ENCODE results near the gene ETS1. TPM values are rescaled to one million over a fixed set of nuclear protein-coding genes. Genes with fewer than 3 reads are reported as not detected.

The ETS1 gene
- total RNA-seq, 1 donor from 2014 or later = 0.54 TPM

DNA sequence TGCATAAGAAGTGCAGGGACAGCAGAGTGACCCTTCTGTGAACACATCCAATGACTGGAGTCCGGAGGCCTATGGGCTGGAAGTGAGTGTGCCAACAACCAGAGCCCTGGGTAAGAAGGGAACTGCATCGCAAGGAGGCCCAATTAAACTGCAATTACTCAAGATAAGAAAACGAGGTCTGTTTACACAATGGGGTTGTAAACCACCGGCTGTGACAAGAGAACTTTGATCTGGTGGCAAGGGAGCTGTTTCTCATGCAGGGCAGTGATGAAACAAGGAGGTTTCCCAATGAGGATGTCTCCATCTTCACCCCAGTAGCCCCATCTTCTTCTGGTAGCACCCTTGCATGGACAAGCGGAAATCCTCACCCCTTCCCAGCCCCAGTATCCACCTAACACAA lies 21.5 kb downstream of the ETS1 start:
- H3K9me3 Mint-ChIP-seq = no peaks in the 10 kb centered on the region
- no peaks in the 10 kb centered on the region for H3K79me2 ChIP-seq (ENCODE audit: low read depth)
- H3K27ac Mint-ChIP-seq = no peak overlapping the region
- peaks cover 7% of the 10 kb centered on the region for H3K27me3 Mint-ChIP-seq (ENCODE audit: insufficient read depth, low read depth)
- no peak overlapping the region for H3K4me3 ChIP-seq
- H3K4me2 ChIP-seq = no peak overlapping the region
- H4K20me1 ChIP-seq (ENCODE audit: low read depth) = no peaks in the 10 kb centered on the region
- H3K27me3 ChIP-seq = no peaks in the 10 kb centered on the region
- DNase-seq (ENCODE audit: low spot score) = no peak
- TF ChIP-seq CTCF (IDR thresholded peaks at IDR 0.05) (no peak), EZH2 (IDR thresholded peaks at IDR 0.05) (no peak), EZH2phosphoT487 (IDR thresholded peaks at IDR 0.05) (no peak)
- H3K9me3 ChIP-seq (ENCODE audit: low read depth) = no peaks in the 10 kb centered on the region
- H3K36me3 ChIP-seq = no peaks in the 10 kb centered on the region
- no peak overlapping the region for H3K27ac ChIP-seq
- H3F3A ChIP-seq (ENCODE audit: low read depth) = no peaks in the 10 kb centered on the region
- H3K9ac ChIP-seq = no peak overlapping the region
- H2AFZ ChIP-seq (replicated peaks) = no peak overlapping the region
- H3K36me3 Mint-ChIP-seq = no peaks in the 10 kb centered on the region
- H3K4me1 ChIP-seq = peaks cover 11% of the 10 kb centered on the region
- H3K4me3 Mint-ChIP-seq = no peak overlapping the region
- H3K4me1 Mint-ChIP-seq = peaks cover 10% of the 10 kb centered on the region

DNA sequence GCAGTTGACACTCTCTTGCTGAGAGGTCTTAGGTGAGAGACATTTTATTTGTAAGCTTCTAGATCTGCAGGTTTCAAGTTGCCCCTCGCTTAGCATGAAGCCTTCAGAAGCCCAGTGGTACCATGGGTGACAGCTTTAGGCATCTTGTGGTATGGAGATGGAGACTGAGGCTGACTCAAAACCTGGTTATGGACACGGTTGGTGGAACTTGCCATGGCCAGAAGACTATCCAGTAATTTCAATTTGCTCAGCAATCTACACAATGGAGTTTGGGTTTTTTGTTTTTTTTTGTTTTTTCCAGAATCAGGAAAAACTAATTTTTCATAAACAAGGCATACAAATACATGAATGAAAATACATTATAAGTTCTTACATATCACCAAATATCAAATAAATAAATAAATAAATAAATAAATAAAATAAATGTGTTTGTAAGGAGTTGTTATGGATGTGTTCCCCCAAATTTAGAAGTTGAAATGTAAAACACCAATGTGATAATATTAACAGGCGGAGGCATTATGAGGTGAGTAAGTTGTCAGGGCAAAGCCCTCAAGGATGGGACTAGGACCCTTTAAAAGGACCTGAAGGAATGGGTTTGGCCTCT lies 22.6 kb downstream of the ETS1 start:
- TF ChIP-seq EZH2phosphoT487 (IDR thresholded peaks at IDR 0.05) (no peak), CTCF (IDR thresholded peaks at IDR 0.05) (no peak), EZH2 (IDR thresholded peaks at IDR 0.05) (no peak)
- Mint-ChIP-seq H3K27ac (no peak overlapping the region), H3K4me3 (no peak overlapping the region)

GRCh38 chr11:128563942-128564641 lies 23.3 kb downstream of the ETS1 start:
- no peak overlapping the region for H3K4me2 ChIP-seq
- H3K27ac Mint-ChIP-seq = no peak overlapping the region
- no peak overlapping the region for H3K9ac ChIP-seq
- no peaks in the 10 kb centered on the region for H3K9me3 ChIP-seq (ENCODE audit: low read depth)
- no peaks in the 10 kb centered on the region for H3F3A ChIP-seq (ENCODE audit: low read depth)
- H3K79me2 ChIP-seq (ENCODE audit: low read depth) = no peaks in the 10 kb centered on the region
- peaks cover 11% of the 10 kb centered on the region for H3K4me1 ChIP-seq
- H3K4me1 Mint-ChIP-seq = peaks cover 10% of the 10 kb centered on the region
- H3K36me3 Mint-ChIP-seq = no peaks in the 10 kb centered on the region
- H3K4me3 ChIP-seq = no peak overlapping the region
- H4K20me1 ChIP-seq (ENCODE audit: low read depth) = no peaks in the 10 kb centered on the region
- no peak for DNase-seq (ENCODE audit: low spot score)
- no peak overlapping the region for H3K4me3 Mint-ChIP-seq
- peaks cover 7% of the 10 kb centered on the region for H3K27me3 Mint-ChIP-seq (ENCODE audit: insufficient read depth, low read depth)
- no peaks in the 10 kb centered on the region for H3K27me3 ChIP-seq
- no peak for TF ChIP-seq CTCF (IDR thresholded peaks at IDR 0.05)
- TF ChIP-seq EZH2 (IDR thresholded peaks at IDR 0.05) = no peak
- TF ChIP-seq EZH2phosphoT487 (IDR thresholded peaks at IDR 0.05) = no peak
- no peak overlapping the region for H2AFZ ChIP-seq (replicated peaks)
- no peak overlapping the region for H3K27ac ChIP-seq
- H3K36me3 ChIP-seq = no peaks in the 10 kb centered on the region
- no peaks in the 10 kb centered on the region for H3K9me3 Mint-ChIP-seq

More for the DNA sequence above, 22.6 kb downstream of the ETS1 start:
- no peak overlapping the region for H3K4me2 ChIP-seq
- no peak for DNase-seq (ENCODE audit: low spot score)
- no peaks in the 10 kb centered on the region for H3K36me3 ChIP-seq
- no peaks in the 10 kb centered on the region for H3K36me3 Mint-ChIP-seq
- H3K4me3 ChIP-seq = no peak overlapping the region
- H3K9me3 Mint-ChIP-seq = no peaks in the 10 kb centered on the region
- H3K27ac ChIP-seq = no peak overlapping the region
- no peaks in the 10 kb centered on the region for H3F3A ChIP-seq (ENCODE audit: low read depth)
- H2AFZ ChIP-seq (replicated peaks) = no peak overlapping the region
- H3K27me3 ChIP-seq = no peaks in the 10 kb centered on the region
- H3K4me1 ChIP-seq = peaks cover 11% of the 10 kb centered on the region
- no peaks in the 10 kb centered on the region for H3K79me2 ChIP-seq (ENCODE audit: low read depth)
- no peak overlapping the region for H3K9ac ChIP-seq
- H3K4me1 Mint-ChIP-seq = peaks cover 10% of the 10 kb centered on the region
- no peaks in the 10 kb centered on the region for H3K9me3 ChIP-seq (ENCODE audit: low read depth)
- no peaks in the 10 kb centered on the region for H4K20me1 ChIP-seq (ENCODE audit: low read depth)
- peaks cover 7% of the 10 kb centered on the region for H3K27me3 Mint-ChIP-seq (ENCODE audit: insufficient read depth, low read depth)
